Erythroblast (primary cell): Measurements from ENCODE around the gene IQCH.

Experiments used
- GATA1 ChIP-seq: IDR thresholded peaks from 2 replicates; pipeline ENCODE4 v1.6.1; 2011; ENCODE audit warnings: low read depth, mild to moderate bottlenecking, control low read depth, low read length, moderate library complexity
- POLR2A ChIP-seq: IDR thresholded peaks from 2 replicates; pipeline ENCODE4 v1.6.1; 2011; ENCODE audit warnings: mild to moderate bottlenecking, low read length

GRCh38 chr15:67409175-67409574 lies 154.6 kb downstream of the IQCH start:
- no peak for TF ChIP-seq POLR2A
- no peak for TF ChIP-seq GATA1
